Measurements from ENCODE around the gene SPRR4. TPM values are rescaled to one million over a fixed set of nuclear protein-coding genes. Genes with fewer than 3 reads are reported as not detected.

SPRR4 gene
- total and polyA plus RNA-seq, 2 experiments from 2014 or later = not detected

DNA sequence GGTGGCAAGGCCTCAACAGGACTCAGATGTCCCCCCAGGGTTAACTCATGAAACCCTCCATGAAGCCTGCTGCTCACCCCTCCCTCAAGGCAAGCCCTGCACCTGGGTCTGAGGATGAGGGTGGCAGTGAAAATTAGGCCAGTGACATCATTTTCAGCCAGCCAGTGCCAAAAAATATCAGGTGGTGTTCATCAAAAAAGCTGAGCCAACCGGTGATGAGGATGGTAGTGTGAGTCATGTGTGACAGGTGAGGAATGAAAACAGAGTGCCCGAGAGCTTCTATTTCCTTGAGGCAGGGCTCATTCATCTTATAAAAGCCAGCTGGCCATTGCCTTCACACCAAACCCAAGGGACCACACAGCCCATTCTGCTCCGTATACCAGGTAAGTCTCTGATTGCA is 13.3 kb downstream of the SPRR4 start, which contains the start of gene SPRR1A:
Gene SPRR1A (plus strand): TSS at position 339 of the 400 bp plus-strand sequence. CDS start 1,150 bp downstream, outside the sequence.
- H3K4me1 ChIP-seq (ENCODE audit: insufficient read depth) = no peaks in the 10 kb centered on the region
- TF ChIP-seq EZH2 (IDR thresholded peaks at IDR 0.05; ENCODE audit: borderline replicate concordance) (no peak), EZH2phosphoT487 (IDR thresholded peaks at IDR 0.05; ENCODE audit: low read depth, severe bottlenecking, unreplicated experiment) (no peak)
- TF ChIP-seq, protein P1, sequence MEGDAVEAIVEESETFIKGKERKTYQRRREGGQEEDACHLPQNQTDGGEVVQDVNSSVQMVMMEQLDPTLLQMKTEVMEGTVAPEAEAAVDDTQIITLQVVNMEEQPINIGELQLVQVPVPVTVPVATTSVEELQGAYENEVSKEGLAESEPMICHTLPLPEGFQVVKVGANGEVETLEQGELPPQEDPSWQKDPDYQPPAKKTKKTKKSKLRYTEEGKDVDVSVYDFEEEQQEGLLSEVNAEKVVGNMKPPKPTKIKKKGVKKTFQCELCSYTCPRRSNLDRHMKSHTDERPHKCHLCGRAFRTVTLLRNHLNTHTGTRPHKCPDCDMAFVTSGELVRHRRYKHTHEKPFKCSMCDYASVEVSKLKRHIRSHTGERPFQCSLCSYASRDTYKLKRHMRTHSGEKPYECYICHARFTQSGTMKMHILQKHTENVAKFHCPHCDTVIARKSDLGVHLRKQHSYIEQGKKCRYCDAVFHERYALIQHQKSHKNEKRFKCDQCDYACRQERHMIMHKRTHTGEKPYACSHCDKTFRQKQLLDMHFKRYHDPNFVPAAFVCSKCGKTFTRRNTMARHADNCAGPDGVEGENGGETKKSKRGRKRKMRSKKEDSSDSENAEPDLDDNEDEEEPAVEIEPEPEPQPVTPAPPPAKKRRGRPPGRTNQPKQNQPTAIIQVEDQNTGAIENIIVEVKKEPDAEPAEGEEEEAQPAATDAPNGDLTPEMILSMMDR (IDR thresholded peaks at IDR 0.05; ENCODE audit: poor library complexity) = no peak
- DNase-seq (ENCODE audit: low spot score) = no peak
- no peaks in the 10 kb centered on the region for H4K20me1 ChIP-seq (ENCODE audit: insufficient read depth, poor library complexity, severe bottlenecking)
- H3K36me3 ChIP-seq (replicated peaks; ENCODE audit: insufficient read depth, low read depth) = no peaks in the 10 kb centered on the region
- no peak within 1 kb of the TSS for H3K4me3 ChIP-seq
- H3K27me3 ChIP-seq = no peaks in the 10 kb centered on the region
- no peak within 1 kb of the TSS for H3K27ac ChIP-seq
- no peaks in the 10 kb centered on the region for H3K9me3 ChIP-seq (ENCODE audit: low read depth)
- WGBS (ENCODE audit: low lambda C conversion rate, missing lambda C conversion rate) = 91% methylated on average over 3 of the region's 3 CpGs
- H3K9me2 ChIP-seq (replicated peaks; ENCODE audit: insufficient read depth) = no peaks in the 10 kb centered on the region
- H3K4me2 ChIP-seq = no peak within 1 kb of the TSS
- H2AFZ ChIP-seq = no peak within 1 kb of the TSS
- no peaks in the 10 kb centered on the region for H3K79me2 ChIP-seq

DNA sequence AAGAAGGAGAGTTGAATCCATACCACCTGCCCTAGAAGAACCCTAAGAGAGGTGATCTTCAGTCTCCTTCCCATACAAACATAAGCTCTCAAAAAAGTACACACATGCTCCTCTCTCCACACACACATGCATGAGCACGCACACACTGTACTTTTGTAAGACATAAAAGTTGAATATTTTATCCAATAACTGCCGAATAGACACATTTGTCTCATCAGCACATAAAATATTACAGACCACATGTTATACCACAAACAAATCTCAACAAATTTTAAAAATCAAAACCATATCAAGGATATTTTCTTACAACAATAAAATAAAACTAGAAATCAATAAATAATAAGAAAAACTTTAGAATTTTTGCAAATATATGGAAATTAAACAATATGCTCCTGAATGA is 16.1 kb downstream of the SPRR4 start:
- Histone ChIP-seq H3K9me3 (ENCODE audit: low read depth) (no peaks in the 10 kb centered on the region), H3K27ac (no peak overlapping the region), H4K20me1 (ENCODE audit: insufficient read depth, poor library complexity, severe bottlenecking) (no peaks in the 10 kb centered on the region), H3K4me3 (no peak overlapping the region), H3K27me3 (no peaks in the 10 kb centered on the region), H3K4me1 (ENCODE audit: insufficient read depth) (no peaks in the 10 kb centered on the region), H3K9me2 (replicated peaks; ENCODE audit: insufficient read depth) (no peaks in the 10 kb centered on the region), H3K36me3 (replicated peaks; ENCODE audit: insufficient read depth, low read depth) (no peaks in the 10 kb centered on the region), H3K4me2 (no peak overlapping the region), H2AFZ (no peak overlapping the region), H3K79me2 (no peaks in the 10 kb centered on the region)
- TF ChIP-seq EZH2phosphoT487 (IDR thresholded peaks at IDR 0.05; ENCODE audit: low read depth, severe bottlenecking, unreplicated experiment) = no peak
- no peak for DNase-seq (ENCODE audit: low spot score)
- 55% methylated on average over 2 of the region's 2 CpGs for WGBS (ENCODE audit: low lambda C conversion rate, missing lambda C conversion rate)

DNA sequence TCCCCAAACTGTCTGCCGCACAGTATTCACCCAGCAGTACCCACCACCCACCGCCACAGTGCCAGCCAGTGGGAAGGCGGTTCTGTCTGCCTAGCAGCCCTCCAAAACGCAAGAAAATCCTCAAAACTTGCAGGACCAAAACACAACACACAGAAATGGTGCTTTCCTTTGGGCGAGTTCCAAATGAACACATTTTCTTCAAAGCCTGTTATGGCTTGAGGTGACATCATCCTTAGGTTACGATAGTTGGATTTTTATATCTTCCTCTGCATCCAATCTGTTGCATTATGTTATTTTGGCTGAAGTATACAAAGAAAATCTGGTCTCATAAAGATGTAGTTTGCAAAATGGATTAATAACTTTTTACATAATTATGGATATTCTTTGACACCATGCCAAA is 22.7 kb downstream of the SPRR4 start:
- WGBS (ENCODE audit: low lambda C conversion rate, missing lambda C conversion rate) = 57% methylated on average over 6 of the region's 6 CpGs
- Histone ChIP-seq H3K27ac (no peak overlapping the region), H3K27me3 (no peaks in the 10 kb centered on the region), H4K20me1 (ENCODE audit: insufficient read depth, poor library complexity, severe bottlenecking) (peaks cover 3% of the 10 kb centered on the region), H3K36me3 (replicated peaks; ENCODE audit: insufficient read depth, low read depth) (no peaks in the 10 kb centered on the region), H3K79me2 (no peaks in the 10 kb centered on the region), H3K9me3 (ENCODE audit: low read depth) (no peaks in the 10 kb centered on the region), H2AFZ (no peak overlapping the region), H3K4me3 (no peak overlapping the region), H3K4me2 (no peak overlapping the region), H3K4me1 (ENCODE audit: insufficient read depth) (no peaks in the 10 kb centered on the region), H3K9me2 (replicated peaks; ENCODE audit: insufficient read depth) (no peaks in the 10 kb centered on the region)
- no peak for DNase-seq (ENCODE audit: low spot score)
- TF ChIP-seq EZH2 (IDR thresholded peaks at IDR 0.05; ENCODE audit: borderline replicate concordance) (no peak), EZH2phosphoT487 (IDR thresholded peaks at IDR 0.05; ENCODE audit: low read depth, severe bottlenecking, unreplicated experiment) (no peak)
- TF ChIP-seq, protein P1 (IDR thresholded peaks at IDR 0.05; ENCODE audit: poor library complexity) = no peak

DNA sequence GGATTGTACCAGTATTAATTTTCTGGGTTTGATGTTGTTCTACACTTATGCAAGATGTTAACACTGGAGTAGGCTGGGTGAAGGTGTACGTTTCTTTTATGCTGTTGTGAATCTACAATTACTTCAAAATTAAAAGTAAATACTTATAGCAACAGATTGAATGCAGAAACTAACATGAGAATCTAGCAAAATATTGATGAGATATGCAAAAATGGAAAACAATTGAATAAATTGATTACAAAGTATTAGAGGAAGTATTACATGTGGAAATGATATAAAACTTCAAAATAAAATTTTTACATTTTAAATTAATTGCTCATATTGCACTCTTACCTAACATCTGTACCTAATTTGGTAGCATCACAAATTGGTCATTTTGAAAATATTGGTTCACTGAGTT is 25.4 kb downstream of the SPRR4 start:
- Histone ChIP-seq H3K9me2 (replicated peaks; ENCODE audit: insufficient read depth) (no peaks in the 10 kb centered on the region), H3K27me3 (no peaks in the 10 kb centered on the region), H4K20me1 (ENCODE audit: insufficient read depth, poor library complexity, severe bottlenecking) (peaks cover 3% of the 10 kb centered on the region), H3K79me2 (no peaks in the 10 kb centered on the region), H3K4me1 (ENCODE audit: insufficient read depth) (no peaks in the 10 kb centered on the region), H3K27ac (no peak overlapping the region), H3K4me3 (no peak overlapping the region), H3K9me3 (ENCODE audit: low read depth) (peaks cover 2% of the 10 kb centered on the region), H3K4me2 (no peak overlapping the region), H2AFZ (no peak overlapping the region), H3K36me3 (replicated peaks; ENCODE audit: insufficient read depth, low read depth) (no peaks in the 10 kb centered on the region)
- 19% methylated on average over 1 of the region's 1 CpG for WGBS (ENCODE audit: low lambda C conversion rate, missing lambda C conversion rate)
- no peak for DNase-seq (ENCODE audit: low spot score)
- TF ChIP-seq, protein P1 (IDR thresholded peaks at IDR 0.05; ENCODE audit: poor library complexity) = no peak
- no peak for TF ChIP-seq EZH2 (IDR thresholded peaks at IDR 0.05; ENCODE audit: borderline replicate concordance)
- TF ChIP-seq EZH2phosphoT487 (IDR thresholded peaks at IDR 0.05; ENCODE audit: low read depth, severe bottlenecking, unreplicated experiment) = no peak

All from hepatocyte (in vitro differentiated cells).